Lower leg skin (tissue), 3 donors: ENCODE measurements around the gene NPW.

Source experiments
- CTCF ChIP-seq, 3 donors: fragments of 450-650 bp; IDR thresholded peaks; one replicate each; pipeline ENCODE4 v1.5.1; 2016; ENCODE audit warnings: antibody characterized with exemption in 3 of 3, mild to moderate bottlenecking in 3 of 3, moderate library complexity in 2 of 3
- POLR2A ChIP-seq, 2 donors: fragments of 450-650 bp; IDR thresholded peaks; one replicate each; pipeline ENCODE4 v1.6.1; 2016 to 2017; ENCODE audit warnings: antibody characterized with exemption in 2 of 2, mild to moderate bottlenecking in 1 of 2, moderate library complexity in 1 of 2

DNA sequence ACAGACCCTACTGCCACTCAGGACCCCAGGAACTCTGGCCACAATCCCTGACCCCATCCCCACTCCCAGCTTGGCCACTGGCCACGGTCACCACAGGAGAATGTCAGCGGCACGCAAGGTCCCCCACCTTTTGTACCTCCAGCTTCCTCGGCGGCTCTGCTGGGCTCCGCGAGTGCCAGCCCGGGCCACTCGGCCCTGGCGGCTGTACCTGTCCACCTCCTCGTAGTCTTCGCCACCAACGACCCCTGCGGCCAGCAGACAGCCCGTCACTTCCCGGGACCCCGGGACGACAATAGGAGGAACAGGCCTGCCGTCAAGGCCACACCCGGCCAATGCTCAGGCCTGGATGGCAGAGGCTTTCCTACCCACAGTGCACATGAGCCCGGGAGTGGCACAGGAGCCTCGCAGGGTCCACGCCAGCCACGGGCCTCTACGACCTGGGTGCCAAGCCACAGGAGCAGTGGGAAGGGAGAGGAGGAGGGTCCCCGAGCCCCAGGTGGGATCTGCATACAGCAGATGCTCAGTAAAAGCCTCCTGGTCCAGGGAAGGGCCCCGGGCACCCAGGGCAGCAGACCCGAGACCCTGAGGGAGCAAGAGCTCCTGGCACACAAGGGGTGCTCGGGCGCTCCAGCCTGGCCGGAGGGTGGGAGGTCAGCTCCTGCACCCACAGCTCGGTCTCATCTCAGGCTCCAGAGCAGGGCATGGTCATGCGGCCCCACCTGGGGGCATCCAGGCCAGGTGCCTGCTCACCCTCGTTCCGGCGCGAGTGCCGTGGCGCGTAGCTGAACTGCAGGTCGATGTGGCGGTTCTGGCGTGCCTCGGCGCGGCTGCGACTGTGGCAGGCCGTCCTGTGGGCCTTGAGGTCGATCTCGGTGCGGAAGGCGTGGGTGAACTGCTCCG is 17.9 kb upstream of the NPW start:
- no peak for TF ChIP-seq CTCF (IDR thresholded peaks at IDR 0.05)
- no peak for TF ChIP-seq POLR2A (IDR thresholded peaks at IDR 0.05)
